OCI-M1 (cell line): Measurements from ENCODE around the gene RAET1G.
"Not testable (repeated sequence)": the region's sequence is repeated elsewhere in the genome, so short reads cannot be mapped to it uniquely, and the experiment has no call there.

ENCODE experiments used
- DNase-seq: peaks from one replicate; lab custom pipeline; 2025; lab: John Stamatoyannopoulos, UW

RAET1G gene

DNA sequence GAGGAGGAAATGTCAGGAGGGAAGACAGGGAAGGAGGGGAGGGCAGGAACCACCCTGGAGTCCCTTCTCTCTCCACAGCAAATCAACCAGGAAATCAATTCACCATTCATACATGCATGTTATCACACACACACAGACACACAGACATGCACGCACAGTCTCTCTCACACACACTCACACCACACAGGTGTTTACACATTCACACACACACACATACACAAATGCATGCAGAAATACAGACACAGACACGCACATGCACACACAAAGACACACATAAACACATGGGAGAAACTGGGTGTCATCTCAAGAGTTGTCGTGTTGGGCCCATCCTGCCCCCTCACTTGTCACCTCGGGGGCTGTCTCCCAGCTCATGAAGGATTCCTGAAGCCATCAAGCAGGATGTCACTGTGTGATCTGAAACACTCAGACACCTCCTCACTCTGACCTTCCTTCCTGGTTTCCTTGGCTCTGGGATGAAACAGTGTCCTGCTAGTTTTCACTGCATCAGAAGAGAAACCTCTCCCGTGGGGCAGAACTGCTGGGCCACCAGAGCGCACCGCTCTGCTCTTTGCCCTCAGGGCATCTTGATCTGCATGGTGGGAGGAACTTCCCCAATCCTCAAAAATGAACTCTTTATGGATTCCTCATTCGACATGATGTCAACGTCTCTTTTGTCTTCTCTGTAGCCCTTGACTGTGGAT is 9.2 kb downstream of the RAET1G start:
- no peak for DNase-seq

DNA sequence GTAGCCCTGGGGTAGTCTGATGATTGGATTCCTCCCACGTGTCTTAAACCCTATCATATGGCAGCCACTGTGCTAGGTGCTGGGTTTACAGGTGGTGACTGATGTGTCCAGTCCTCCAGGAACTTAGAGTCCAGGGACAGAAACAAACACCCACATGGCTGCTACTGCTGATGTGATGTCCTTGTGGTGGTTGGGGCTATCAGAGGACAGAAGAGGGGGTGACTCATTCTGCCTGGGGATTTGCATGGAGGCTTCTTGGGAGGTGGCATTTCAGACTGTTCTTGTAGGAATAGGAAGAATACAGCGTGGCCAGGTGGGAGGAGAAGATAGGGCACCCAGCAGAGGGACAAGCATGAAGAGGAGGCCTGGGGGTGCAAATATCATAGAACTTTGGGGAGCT is 9.8 kb downstream of the RAET1G start:
- no peak for DNase-seq

DNA sequence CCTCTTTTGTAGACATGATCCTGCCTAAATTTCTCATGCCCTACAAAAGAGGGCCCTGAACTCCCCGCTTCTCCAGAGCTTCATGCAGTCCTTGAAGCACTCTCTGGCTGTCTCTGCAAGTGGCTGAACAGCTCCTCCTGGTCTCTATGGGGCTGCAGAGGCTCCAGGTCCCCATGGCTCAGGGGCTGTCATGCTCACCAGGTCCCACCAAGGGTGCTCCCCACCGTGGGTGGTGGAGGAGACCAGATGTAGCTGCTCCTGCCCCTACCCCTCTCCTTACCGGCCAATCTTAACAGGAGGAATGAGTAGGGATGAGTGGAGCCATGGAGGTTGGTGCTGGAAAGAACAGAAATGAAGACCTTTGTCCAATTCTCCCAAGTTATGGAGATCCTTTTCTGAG is 10.2 kb downstream of the RAET1G start:
- not testable (repeated sequence) for DNase-seq

DNA sequence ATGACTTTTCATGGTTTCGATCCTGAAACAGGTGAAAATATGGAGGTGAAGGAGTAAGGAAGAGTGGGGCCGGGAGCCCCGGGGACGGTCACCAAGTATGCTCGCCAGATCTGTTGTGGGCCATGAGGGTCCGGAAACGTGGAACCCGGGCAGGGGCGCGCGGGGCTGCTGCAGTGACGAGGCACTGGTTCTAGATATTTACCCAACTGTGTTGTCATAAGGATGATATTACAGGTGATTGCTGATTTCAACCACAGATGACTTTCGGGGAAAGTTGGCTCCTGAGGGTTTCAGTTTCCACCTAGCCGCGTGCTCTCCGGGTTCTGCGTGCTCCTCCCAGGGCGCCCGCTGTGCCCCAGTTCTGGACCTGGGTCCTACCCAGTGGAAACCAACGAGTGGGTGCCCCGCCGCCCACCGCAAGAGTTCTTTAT is 12.2 kb downstream of the RAET1G start:
- DNase-seq, result no peak

DNA sequence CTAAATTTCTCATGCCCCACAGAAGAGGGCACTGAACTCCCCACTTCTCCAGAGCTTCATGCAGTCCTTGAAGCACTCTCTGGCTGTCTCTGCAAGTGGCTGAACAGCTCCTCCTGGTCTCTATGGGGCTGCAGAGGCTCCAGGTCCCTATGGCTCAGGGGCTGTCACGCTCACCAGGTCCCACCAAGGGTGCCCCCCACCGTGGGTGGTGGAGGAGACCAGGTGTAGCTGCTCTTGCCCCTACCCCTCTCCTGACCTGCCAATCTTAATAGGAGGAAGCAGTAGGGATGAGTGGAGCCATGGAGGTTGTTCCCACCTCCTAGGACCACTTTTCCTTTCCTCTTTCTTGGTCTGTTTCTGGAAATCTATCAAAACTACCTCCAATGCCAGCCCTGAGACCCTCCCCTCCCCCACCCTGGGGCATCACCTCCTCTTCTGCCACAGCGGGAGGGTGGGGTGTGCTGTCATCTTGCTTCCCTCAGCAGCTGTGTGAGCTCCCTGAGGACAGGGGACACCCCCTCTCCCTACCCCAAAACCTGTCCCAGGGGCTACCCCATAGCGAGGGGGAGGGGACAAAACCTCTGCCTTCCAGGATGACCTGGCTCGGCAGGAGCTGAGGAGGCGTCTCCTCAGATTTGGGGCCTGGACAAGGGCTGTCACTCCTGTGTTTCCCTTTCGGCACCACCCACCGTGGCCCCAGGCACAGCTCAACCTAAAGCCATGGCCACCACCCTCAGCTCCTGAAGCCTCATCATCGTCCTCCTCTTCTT is 13.0 kb downstream of the RAET1G start:
- DNase-seq, result no peak

DNA sequence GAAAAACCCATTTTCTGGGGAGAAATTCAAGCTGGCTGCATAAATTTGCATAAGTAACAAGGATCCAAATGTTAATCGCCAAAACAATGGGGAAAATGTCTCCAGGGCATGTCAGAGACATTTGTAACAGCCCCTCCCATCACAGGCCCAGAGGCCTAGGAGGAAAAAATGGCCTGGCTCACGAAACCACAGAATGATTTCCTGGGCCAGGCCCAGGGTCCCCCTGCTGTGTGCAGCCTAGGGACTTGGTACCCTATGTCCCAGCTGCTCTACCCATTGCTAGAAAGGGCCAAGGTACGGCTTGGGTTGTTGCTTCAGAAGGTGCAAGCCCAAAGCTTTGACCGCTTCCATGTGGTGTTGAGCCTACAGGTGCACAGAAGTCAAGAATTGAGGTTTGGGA is 14.4 kb downstream of the RAET1G start:
- DNase-seq, result not testable (repeated sequence)

DNA sequence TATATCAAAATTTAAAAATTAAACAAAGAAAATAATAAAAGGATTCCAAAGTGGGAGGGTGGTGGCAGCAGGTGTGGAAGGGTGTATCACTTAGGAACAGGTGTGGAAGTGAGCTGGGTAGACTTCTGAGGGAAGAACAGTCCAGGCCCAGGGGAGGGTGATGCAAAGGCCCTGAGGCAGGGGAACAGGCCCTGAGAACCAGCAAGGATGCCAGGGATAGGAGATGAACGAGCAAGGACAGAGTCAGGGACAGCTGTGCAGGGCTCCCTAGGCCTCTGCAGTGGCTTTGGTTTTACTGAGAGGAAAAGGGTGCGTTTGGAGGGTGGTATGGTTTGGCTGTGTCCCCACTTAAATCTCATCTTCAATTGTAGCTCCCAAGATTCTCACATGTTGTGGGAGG is 15.6 kb downstream of the RAET1G start:
- DNase-seq, result no peak

DNA sequence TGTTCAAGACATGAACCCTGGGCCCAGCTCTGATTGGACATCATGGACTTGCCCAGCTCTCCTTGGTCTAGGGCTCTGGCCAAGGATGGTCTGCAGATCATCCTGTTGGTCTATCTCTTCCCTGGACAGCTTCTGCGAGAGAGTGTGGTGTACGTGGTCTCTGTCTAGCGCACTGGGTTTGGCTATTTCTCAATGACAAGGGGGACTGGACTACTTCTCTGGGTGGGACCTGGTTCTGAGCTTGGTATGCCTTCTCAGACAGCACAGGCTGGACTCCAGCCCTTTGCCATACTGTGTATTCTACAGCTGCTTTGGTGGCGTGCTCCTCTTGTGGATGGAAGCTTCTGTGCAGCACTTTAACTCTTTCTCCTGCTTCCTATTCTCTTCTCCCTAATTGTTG is 16.5 kb downstream of the RAET1G start:
- no peak for DNase-seq

DNA sequence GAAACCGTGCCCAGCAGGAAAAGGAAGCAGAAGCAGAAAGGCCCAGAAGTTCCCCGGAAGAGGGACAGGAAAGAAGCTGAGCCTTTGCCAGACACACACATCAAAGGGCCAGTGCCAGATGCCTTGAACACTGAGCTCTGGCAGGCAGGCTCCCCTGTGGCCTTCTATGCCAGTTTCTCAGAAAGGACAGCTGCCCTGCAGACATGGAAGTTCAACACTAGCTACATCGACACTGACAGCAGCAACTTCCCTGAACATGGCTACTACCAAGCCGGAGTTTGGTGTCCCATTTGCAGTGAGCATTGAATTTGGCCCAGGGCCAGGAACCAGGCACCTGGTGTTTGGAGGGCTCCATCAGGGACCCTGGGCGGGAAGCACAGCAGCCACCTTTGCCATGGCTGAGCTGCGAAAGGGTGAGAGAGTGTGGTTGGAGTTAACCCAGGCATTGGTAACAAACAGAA is 17.0 kb downstream of the RAET1G start:
- no peak for DNase-seq

DNA sequence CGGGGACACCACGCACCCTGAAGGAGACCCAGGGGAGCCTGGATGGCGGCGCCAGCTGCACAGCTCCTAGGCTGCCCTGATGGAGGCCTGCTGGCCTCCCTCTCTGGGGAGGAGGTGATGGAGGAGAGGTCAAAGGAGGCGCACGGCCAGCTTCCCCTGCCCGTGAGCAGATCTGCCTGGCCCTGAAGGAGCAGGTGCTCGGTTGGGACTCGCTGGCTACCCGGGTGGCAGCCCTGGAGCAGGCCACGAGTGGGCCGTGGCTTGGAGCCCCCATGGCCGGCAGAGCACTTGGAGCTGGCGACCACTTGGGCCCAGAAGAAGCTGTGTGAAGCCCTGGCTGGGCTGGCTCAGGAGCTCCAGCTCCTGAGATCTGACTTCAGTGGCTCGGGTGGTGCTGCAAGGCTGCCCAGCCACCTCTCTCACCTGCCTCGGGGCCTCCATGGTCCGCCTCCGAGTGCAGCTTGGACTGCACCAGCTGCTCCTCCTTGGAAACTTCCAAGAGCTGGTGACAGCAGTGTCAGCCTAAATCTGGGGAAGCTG is 17.5 kb downstream of the RAET1G start:
- DNase-seq, result no peak

DNA sequence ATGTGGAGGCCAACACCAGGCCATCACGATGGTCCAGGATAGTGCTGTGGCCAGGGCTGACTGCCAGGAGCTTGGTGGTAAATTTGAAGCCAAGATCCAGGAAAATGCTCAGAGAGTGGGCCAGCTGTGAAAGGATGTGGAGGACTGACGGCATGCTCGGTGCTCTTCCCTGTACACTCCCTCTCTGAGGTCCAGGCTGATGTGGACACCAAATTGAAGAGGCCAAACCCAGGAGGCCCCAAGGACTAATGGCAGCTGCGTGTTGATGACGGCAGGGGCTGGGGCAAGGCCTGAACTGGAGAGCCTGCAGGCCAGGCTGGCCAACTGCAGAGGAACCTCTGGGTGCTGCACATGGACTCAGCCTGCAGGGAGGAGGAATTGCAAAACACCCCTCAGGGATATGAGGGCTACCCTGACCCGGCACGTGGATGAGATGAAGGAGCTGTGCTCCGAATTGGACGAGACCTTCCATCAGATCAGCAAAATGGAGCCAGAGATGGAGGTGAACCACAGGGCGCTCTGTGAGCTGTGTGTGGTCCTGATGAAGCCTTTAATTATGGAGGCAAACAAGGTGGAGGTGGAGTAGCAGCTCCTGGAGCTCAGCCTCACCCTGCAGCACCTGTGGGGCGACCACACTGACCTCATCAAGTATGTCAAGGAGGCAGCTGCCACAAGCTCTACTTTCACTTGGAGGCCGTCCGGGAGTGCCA is 18.1 kb downstream of the RAET1G start:
- DNase-seq, result no peak

DNA sequence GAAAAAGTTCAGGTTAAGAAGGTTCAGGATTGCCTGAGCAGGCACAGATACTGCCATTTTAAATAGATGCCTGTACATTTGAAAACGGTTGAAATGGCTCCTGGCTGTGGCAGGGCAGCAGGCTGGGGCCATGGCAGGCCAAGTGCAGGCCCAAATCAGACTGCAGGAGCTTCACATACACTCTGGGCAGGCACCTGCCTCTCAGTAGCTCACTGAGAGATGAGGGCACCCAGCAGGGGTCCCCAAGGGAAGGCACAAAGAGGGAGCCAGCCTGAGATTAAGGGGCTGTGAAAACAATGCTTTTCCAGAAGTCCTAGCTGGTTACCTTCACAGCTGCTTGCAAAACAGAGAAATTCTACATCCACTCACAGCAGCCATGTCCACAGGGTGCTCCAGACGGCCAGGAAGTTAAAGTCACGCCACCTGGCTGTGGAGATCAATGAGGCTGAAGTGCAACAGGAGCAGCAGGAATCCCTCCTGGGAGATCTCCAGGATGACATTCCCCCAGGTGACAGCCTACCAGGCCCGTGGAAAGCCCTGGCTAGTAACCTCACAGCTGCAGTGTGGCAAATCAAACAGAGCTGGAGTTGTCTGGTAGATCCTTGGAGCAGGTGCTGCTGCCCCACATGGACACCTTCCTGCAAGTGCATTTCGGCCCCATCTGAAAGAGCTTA is 18.8 kb downstream of the RAET1G start:
- no peak for DNase-seq

DNA sequence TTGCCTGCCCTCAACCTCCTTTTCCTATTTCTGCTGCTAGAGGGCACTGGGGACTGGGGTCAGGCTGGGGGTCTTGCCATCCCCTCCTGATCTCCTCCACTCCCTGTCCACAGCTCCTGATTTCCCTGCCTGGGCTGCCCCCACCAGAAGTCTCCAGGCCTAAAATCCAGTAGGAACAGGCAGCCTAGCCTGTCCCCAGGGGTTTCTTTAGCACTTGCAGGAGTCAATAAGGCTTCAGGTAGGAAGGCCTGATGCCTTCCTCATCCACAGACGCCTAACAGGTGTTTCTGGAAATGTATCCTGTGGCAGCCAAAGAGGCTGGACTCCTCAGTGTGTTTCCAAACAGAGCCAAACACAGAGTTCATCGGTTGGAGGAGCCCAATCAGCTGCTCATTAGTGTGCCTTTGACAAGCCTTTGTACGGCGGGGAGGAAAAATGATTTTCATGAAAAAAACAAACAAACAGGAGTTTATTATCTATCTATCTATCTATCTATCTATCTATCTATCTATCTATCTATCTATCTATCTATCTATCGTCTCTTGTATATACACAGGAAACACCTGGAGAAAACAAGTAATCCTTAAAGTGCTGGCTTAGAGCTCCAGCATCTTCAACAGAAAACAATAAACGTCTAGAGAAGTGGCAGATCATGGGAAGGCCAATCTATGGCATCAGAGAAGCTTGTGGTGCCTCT is 21.3 kb downstream of the RAET1G start:
- no peak for DNase-seq

DNA sequence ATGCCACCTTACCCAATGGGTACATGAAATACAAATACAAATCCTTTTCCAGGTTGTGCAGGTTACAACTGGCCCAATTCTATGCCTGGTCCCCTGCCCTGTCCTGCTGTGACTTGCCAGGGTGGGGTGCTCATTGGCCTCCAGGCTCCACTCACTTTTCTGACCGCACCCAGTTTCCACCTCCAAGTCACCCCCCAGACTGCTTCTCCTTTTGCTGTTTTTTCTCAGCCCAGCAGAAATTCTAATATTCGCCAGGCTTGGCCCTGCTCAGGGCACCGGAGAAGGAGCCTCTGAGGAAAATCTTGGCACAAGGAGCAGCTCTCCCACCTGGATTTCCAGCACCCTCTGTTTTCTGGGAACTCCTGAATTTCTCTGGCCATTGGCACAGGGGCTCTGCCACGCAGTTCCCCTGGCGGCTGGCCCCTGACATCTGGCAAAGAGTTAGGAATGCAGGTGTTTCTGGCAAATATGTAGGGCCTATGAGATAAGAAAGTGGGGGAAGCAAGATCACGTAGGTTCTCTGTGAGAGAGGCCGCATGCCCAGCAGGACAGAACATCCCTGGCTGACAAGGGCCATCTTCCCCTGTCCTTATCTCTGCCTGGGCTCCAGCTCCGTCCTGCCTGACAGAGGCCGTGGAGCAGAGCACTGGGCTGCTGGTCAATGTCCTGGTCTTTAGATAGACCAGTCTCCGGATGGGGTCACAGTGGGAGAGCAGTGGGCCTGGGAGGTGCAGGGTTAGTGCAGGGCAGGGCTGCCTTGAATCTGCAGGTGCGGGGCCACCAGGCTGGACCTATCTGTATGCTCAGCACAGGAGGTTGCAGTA is 22.1 kb downstream of the RAET1G start:
- DNase-seq, result no peak

DNA sequence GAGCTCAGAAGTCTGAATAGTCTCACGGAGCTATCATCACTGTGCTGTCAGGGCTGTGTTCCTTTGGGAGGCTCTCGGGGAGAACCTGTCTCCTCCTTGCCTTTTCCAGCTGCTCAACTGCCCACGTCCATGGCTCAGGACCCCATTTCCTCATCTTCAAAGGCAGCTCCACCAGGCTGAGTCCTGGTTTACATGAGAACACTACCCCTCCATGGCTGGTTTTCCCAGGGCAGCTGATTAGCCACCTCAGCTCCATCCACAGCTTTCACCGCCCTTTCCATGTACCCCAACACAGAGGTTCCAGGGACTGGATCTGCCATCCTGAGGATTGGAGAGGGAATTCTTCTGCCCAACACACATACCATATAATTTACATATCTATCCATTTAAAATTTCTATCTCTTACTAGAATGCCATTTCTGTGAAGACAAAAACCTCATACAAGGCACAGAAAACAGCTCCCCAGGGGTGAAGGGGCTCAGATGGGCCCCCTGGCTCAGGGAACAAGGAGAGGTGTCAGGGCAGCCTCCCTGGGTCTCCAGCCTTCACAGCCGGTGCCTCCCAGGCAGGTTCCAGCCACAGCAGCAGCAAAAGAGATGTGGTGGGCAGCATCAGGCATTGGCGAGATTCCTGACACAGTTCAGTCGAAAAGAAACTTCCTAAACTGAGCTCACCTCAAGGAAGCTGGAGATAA is 22.8 kb downstream of the RAET1G start:
- DNase-seq, result no peak

DNA sequence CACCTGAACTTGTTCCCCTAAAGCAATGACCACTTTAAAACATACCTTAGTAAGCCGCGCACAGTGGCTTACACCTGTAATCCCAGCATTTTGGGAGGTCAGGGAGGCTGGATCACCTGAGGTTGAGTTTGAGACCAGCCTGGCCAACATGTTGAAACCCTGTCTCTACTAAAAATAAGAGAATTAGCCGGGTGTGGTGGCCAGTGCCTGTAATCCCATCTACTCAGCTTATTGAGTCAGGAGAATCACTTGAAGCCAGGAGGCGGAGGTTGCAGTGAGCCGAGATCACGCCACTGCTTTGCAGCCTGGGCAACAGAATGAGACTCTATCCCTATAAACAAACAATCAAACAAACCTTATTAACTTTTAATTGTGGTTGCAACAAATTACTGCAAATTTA is 23.4 kb downstream of the RAET1G start:
- DNase-seq, result no peak

DNA sequence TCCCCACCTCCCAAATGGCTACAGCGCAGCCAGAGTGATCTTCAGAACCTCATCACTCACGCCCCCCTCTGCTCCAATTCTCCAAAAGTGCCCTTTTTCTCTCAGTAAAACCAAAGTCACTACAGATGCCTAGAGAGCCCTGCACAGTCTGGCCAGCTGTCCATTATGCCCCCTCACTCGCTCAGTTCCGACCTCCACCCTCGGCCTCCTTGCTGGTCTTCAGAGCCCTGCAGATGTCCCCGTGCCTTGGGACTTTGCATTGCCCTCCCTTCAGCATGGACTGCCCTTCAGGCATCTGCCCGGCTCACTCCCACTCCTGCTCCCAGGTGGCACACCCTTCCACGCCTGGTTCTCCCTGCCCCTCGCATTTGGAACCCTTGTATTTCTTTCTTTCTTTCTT is 24.0 kb downstream of the RAET1G start:
- DNase-seq, result no peak

DNA sequence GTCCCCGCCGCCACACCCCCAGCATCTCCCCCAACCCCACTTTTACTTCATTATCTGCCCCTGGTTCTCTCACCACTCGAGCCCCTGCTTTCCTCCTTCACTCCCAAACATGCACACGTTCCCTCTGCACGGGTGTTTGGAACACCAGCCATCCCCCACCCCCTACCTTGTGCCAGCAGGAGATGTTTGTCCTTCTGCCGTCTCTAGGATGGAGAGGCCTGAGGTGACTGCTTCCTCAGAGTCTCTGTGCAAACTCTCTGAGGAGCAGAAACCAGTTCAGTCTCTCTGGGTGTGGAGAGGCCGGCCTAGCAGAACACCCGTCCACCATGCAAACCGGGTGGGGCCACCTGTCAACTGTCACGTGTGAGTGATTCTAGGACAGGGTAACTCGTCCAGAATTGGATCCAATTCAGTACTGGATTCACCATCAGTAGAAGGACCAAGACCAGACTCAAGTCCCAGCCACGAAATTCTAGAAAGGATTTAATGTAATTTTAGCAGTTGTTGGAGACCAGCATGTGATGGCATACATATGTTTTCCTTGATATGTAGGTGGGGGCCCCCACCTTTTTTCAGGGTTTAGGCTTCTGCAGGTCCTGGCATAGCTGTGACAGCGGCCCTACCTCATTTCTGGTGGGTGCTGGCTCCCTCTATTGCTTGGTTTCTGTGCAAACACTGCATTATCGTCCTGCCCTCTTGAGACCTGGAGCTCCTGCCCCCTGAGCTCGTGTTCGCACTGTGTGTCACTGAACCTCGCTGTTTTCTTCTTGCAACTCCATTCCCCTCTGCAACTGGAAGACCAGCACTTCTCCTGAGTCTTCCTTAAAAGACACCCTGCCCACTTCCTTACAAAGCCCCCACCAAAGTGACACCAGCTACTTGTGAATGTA is 24.8 kb downstream of the RAET1G start, which contains the start of gene RAET1E:
Gene RAET1E, minus strand, starts transcription at position 259 of the 890 bp plus-strand sequence. CDS start 7,212 bp downstream, outside the sequence.
- DNase-seq, result peak; percentile 43
